IPS-NIHi11 (cell line): ENCODE results near the gene KCNAB2.
A peak's percentile ranks its signal among the peaks of the same experiment; 100 is the strongest.

Experiments used
- DNase-seq: peaks from one replicate; pipeline ENCODE4 v3.0.0; 2012; ENCODE audit warnings: mixed read lengths, low spot score

The KCNAB2 gene

DNA sequence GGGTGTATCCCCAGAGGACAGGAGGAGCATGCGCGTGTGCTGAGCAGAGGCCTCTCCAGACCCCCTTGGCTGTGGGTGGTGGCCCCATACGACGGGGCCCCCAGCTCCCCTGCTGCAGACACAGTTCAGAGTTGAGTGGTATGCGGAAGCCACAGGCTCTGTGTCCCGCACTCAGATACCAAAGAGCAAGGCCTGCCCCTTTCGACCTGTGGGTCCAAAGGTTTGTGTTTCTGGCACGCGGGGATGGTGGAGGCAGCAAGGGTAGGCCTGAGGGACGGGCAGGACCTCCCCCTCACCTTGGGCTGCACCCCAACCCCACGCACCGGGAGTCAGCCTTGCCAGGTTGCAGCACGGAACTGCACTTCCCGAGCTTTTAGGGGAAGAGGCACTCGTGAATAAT, at the start of gene KCNAB2:
Gene KCNAB2 (plus strand): TSS at position 328 of the 400 bp plus-strand sequence. CDS start 5,649 bp downstream, outside the sequence.
- no peak for DNase-seq

- DNase-seq, result no peak
Observed at GRCh38 chr1:5996641-5997270, 48.9 kb upstream of the KCNAB2 start.

DNA sequence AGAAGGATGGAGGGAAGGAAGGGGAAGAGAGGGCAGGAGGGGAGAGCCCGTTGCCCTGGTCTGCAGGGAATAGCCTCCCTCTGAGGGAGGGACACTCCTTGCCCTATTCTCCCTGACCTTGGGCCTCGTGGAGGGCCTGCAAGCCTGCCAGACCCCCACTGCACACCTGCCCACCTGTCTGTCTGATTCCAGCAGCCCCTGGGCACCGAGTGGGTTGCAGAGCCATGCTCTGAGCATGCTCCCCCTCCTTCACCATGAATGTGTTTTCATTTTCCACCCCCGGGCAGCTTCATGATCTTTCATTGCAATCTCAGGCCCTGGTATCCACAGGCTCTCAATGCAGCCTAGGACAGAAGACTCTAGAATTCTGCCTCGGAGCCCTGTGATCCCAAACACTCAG, 48.4 kb upstream of the KCNAB2 start:
- no peak for DNase-seq

DNA sequence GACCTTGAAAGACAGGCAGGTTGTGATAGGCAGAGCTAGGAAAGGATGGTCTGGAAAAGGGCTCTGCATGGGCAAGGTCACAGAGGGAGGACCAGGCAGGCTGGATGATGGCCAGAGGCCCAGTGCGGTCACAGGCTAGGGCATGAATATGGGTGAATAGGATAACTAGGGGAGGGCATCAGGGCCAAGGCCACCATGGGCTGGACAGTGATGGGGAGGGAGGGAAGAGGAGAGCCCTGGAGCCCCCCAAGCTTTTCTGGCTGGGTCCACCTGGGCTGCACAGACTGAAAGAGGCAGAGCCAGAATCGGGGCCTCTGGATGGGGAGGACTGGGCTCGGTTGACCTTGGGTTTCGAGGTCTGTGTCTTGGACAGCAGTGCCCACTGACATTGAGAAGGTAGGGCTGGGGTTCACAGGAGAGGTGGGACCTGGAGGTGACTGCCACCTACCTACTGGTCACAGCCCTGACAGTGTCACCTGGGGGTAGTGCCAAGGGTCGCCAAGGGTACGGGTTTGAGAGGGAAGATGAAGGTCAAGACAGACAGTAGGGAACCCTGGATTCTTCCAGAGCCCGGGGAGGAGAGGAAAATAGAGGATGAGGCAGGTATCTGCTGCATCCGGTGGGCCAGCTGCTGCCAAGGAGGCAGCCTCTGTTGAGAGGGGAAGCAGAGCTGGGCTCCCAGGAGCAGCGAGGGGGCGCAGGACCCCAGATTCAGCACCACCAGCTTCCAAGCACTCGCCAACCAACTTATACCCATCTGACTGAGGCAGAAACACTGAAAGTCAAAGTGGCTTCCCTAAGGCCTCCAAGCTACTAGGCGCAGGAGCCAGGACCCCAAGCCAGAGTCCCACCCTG, 47.4 kb upstream of the KCNAB2 start:
- no peak for DNase-seq

- no peak for DNase-seq
Observed at GRCh38 chr1:5998906-5999301, 46.8 kb upstream of the KCNAB2 start.

DNA sequence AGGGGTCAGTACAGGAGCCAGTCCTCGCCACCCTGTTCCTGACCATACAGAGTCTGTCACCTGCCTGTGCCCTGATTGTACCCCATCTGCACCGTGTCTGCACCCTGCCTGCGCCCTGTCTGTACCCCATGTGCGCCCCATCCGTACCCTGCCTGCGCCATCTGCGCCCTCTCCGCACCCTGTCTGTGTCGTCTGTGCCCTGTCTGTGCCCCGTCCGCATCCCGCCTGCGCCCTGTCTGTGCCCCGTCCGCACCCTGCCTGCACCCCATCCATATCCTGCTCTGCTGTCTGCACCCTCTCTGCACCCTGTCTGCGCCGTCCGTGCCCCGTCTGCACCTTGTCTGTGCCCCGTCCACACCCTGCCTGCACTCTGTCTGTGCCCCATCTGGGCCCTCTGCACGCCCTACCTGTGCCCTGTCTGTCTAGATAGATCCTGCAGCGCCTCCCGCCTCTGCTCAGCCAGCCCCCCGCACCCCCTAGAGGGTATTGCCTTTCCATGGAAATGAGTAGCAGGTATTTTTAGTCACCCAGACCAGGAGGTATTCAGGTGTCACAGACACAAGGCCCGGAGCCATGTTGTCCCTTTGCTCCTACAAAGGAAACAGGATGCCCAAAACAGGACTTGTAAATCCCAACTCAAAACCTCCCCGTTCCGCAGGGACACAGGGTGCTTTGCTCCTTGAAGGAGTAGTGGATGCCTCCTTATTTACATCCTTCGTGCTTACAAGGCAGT, 45.8 kb upstream of the KCNAB2 start:
- no peak for DNase-seq

DNA sequence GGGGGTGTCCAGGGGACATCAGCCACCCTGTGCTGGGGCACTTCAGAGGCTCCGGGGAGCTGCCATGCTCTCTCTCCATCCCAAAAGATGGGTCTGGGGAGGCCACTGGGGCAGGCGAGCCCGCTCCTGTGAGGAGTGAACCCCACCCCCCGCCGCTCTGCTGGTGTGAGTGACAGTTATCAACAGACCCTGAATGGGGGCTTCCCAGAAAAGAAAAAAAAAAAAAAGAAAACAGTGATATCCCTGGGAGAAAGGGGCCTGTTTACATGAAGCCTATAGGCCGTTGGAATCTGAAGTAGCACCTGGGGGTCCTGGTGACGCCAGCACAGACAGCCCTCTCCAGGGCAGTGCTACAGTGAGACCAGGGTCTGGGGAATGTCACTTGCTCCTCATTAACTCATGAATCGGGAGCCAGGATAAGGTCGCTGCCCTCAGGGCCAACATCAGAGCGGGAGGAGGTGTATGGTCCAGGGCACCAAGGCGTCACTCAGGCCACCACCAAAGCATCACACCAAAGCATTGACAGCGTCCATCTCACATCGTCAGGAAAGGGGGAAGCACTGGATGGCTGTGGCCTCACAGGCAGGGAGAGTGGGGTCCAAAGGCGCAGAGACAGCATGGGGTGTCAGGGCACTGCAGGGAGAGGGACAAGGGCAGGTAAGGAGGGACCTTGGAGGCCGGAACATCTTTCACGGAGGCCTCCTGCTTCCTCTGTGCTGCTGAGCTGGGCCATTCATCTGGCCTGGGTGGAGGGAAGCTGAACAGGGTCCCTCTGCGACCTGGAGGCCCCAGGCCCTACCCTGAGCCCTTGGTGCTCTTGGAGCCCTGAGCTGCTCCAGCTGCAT, 45.0 kb upstream of the KCNAB2 start:
- DNase-seq, result no peak

DNA sequence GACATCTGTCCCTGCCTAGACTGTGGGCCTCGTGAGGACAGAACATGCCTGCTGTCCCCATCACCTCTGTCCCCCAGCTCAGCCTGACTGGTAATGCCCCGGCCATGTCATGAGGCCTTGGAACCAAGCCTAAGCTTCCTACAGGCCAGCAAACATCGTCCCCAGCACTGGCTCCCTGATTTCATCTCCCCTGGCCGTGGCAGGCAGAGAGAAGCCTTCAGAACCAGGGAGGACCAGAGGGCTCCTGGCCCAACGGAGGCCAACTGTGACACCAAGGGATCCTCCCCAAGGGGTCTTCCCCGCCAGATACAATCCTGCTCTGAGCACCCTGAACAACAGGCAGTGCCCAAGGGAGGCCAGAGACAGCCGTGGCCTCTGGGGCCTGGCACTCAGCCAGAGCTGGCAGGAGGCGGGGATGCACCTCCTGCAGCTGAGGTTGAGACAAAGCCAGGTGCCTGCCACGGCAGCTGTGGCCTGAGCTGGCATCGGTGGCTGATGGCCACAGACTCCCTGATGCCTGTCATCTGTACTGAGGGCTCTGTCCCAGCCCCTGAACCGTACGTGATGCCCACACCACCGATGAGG, 43.6 kb upstream of the KCNAB2 start:
- no peak for DNase-seq

GRCh38 chr1:6002714-6003501, 42.8 kb upstream of the KCNAB2 start:
- DNase-seq, result peak; percentile 63

DNA sequence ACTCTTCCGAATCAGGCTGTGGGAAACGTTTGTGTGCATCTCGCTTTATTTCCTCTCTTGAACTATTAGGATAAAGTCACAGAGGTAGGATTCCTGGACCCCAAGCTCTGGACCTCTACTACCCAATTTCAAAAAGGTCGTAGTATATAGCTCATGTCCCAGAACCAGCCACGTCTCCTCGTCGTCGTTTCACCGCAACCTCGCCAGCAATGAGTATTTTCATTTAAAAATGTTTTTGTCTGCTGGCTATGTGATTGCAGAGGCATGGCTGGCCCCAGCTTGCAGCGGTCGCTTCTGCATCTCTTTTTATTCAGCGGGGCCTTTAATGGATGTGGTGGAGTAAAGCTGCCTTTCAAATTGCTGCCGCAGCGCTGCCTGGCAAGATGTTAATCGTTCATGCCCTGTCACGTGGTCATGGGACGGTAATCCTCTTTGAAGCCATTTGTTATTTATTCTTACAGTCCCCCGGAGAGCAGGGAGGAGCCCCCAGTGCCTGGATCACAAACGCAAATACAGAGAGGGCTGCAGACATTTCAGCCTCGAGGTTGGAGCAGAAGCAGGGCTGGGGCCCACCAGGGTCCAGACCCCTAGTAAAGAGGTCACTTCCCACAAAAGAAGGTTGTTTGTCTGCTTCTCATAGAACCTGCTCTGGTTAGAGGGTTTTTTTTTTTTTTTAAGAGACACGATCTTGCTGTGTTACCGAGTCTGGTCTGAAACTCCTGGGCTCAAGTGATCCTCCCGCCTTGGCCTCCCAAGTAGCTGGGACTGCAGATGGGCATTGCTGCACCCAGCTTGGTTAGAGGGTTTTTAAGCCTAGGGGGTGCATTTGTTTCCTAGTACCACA, 41.9 kb upstream of the KCNAB2 start:
- DNase-seq, result peak; percentile 66

GRCh38 chr1:6004412-6005123, 41.1 kb upstream of the KCNAB2 start:
- DNase-seq, result no peak

GRCh38 chr1:6005276-6005917, 40.3 kb upstream of the KCNAB2 start:
- no peak for DNase-seq

DNA sequence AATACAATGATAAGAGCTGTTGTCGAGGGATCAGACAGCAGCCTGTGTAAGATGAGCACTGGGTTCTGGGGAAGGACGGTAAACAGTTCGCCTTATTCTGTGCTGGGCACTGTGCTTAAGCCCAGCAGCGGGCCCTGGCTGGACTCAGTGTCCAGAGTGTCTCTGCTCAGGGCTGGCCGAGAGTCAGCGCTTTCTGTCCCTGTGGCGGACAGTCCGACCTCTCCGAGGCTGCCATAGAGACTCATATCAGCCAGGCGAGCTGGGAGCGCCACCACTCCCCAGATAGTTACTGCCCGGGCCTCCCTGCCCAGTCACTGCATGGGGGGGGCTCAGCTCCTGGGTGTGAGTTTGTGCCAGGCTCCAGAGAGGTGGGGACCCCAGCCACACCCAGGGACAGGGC, 38.8 kb upstream of the KCNAB2 start:
- no peak for DNase-seq

- no peak for DNase-seq
Observed at GRCh38 chr1:6007318-6008083, 38.2 kb upstream of the KCNAB2 start.

GRCh38 chr1:6008084-6008415, 37.6 kb upstream of the KCNAB2 start:
- DNase-seq, result no peak

- DNase-seq, result no peak
Observed at GRCh38 chr1:6008696-6009095, 37.0 kb upstream of the KCNAB2 start.

- no peak for DNase-seq
Observed at GRCh38 chr1:6009120-6010040, 36.3 kb upstream of the KCNAB2 start.
